Liver (tissue), 9 donors: Measurements from ENCODE around the gene PRORP. TPM values are rescaled to one million over a fixed set of nuclear protein-coding genes. Genes with fewer than 3 reads are reported as not detected.

Source experiments
- DNase-seq: peaks from one replicate; pipeline ENCODE4 v3.0.0-alpha.2; 2017; ENCODE audit warnings: low spot score
- H3K27ac ChIP-seq, 2 donors: one replicate each; pipeline ENCODE4 v1.7.0; 2013; ENCODE audit warnings: inconsistent platforms in 2 of 2, low read length in 2 of 2, control low read depth in 1 of 2, low read depth in 1 of 2, mild to moderate bottlenecking in 1 of 2
- H3K27me3 ChIP-seq, 4 donors: one replicate each; pipeline versions ENCODE4 v1.6.1 to v1.7.0; 2013; ENCODE audit warnings: low read length in 3 of 4, inconsistent platforms in 1 of 4, mild to moderate bottlenecking in 1 of 4, moderate library complexity in 1 of 4; ENCODE audit not compliant: control insufficient read depth in 4 of 4, insufficient read depth in 4 of 4
- H3K36me3 ChIP-seq, 4 donors: one replicate each; pipeline versions ENCODE4 v1.6.1 to v1.7.0; 2013; ENCODE audit warnings: low read length in 3 of 4, mild to moderate bottlenecking in 3 of 4, low read depth in 1 of 4, moderate library complexity in 1 of 4; ENCODE audit not compliant: control insufficient read depth in 4 of 4, insufficient read depth in 3 of 4
- H3K4me1 ChIP-seq, 4 donors: one replicate each; pipeline versions ENCODE4 v1.6.1 to v1.7.0; 2013; ENCODE audit warnings: low read length in 3 of 4, mild to moderate bottlenecking in 3 of 4, moderate library complexity in 1 of 4; ENCODE audit not compliant: control insufficient read depth in 4 of 4, insufficient read depth in 4 of 4
- H3K4me3 ChIP-seq, 3 donors: one replicate each; pipeline versions ENCODE4 v1.6.1 to v1.7.0; 2013; ENCODE audit warnings: low read length in 3 of 3, control low read depth in 1 of 3, low read depth in 1 of 3, mild to moderate bottlenecking in 1 of 3
- H3K9ac ChIP-seq, 2 donors: one replicate each; pipeline ENCODE4 v1.7.0; 2013; ENCODE audit warnings: low read length in 2 of 2, mild to moderate bottlenecking in 2 of 2, moderate library complexity in 2 of 2, control low read depth in 1 of 2, low read depth in 1 of 2
- H3K9me3 ChIP-seq, 4 donors: one replicate each; pipeline versions ENCODE4 v1.6.1 to v1.7.0; 2013; ENCODE audit warnings: low read length in 3 of 4; ENCODE audit not compliant: control insufficient read depth in 4 of 4
- ATF3 ChIP-seq: IDR thresholded peaks from 2 replicates; pipeline ENCODE4 v1.6.1; 2016; ENCODE audit warnings: antibody characterized with exemption
- CTCF ChIP-seq: fragments of 150-350 bp; IDR thresholded peaks from 2 replicates; pipeline ENCODE4 v1.5.1; 2017; ENCODE audit warnings: improper control_type of control experiment, low read depth, low read length; ENCODE audit not compliant: missing input control
- FOXA1 ChIP-seq: IDR thresholded peaks from 2 replicates; pipeline ENCODE4 v1.6.1; 2016; ENCODE audit warnings: antibody characterized with exemption
- FOXA2 ChIP-seq: IDR thresholded peaks from 2 replicates; pipeline ENCODE4 v1.6.1; 2016; ENCODE audit warnings: antibody characterized with exemption
- GABPA ChIP-seq, 2 donors: IDR thresholded peaks in 1 of 2; conservative IDR thresholded peaks in 1 of 2; 2 replicates each; pipeline ENCODE4 v1.6.1; 2016; ENCODE audit warnings: antibody characterized with exemption in 2 of 2, mild to moderate bottlenecking in 1 of 2, moderate library complexity in 1 of 2
- HNF4A ChIP-seq, 2 donors: conservative IDR thresholded peaks; 2 replicates each; pipeline ENCODE4 v1.6.1; 2016; ENCODE audit warnings: antibody characterized with exemption in 2 of 2, mild to moderate bottlenecking in 2 of 2
- MAX ChIP-seq: IDR thresholded peaks from 2 replicates; pipeline ENCODE4 v1.6.1; 2016; ENCODE audit warnings: antibody characterized with exemption
- RAD21 ChIP-seq, 2 donors: IDR thresholded peaks; 2 replicates each; pipeline ENCODE4 v1.6.1; 2016; ENCODE audit warnings: antibody characterized with exemption in 2 of 2, mild to moderate bottlenecking in 2 of 2
- REST ChIP-seq: IDR thresholded peaks from 2 replicates; pipeline ENCODE4 v1.6.1; 2016; ENCODE audit warnings: antibody characterized with exemption, mild to moderate bottlenecking
- SP1 ChIP-seq: IDR thresholded peaks from 2 replicates; pipeline ENCODE4 v1.6.1; 2018; ENCODE audit warnings: antibody characterized with exemption, mild to moderate bottlenecking
- TAF1 ChIP-seq: conservative IDR thresholded peaks from 2 replicates; pipeline ENCODE4 v1.6.1; 2016; ENCODE audit warnings: antibody characterized with exemption, mild to moderate bottlenecking
- YY1 ChIP-seq: IDR thresholded peaks from 2 replicates; pipeline ENCODE4 v1.6.1; 2016; ENCODE audit warnings: antibody characterized with exemption, mild to moderate bottlenecking
- ZBTB33 ChIP-seq: IDR thresholded peaks from 2 replicates; pipeline ENCODE4 v1.6.1; 2016; ENCODE audit warnings: antibody characterized with exemption
- WGBS: extraction: QIAGEN DNeasy Blood & Tissue Kit; methylation state at CpG from one replicate; pipeline ENCODE4 v1.1.7; 2013; 5-methylcytosine and 5-hydroxymethylcytosine counted together
- polyA plus RNA-seq, 2 donors: library from polyadenylated mRNA; stranded (reverse) in 1 of 2; unstranded in 1 of 2; fragments of 200-250 nt in 1 of 2; fragments of >200 nt in 1 of 2; fragmentation: Nextera tagmentation in 1 of 2; extraction: Ambion mirVana in 1 of 2; gene quantifications; one replicate each; pipeline versions ENCODE4 v1.2.1 to v1.2.3, GENCODE V29; 2013 to 2015
- total RNA-seq, 2 donors: library from RNA; depleted of rRNA; stranded (reverse); fragments of >200 nt; gene quantifications; one replicate each; pipeline ENCODE4 v1.2.3, GENCODE V29; 2014
- donor health status: healthy.
- donor health status: healthy.
- donor health status: healthy.
- donor health status: healthy.
- donor health status: healthy.

PRORP gene
- total and polyA plus RNA-seq, 4 donors = 11.3 to 19.1 (median 14.4) TPM

- TF ChIP-seq YY1 (no peak), RAD21 (IDR thresholded peaks at IDR 0.05) (no peak), MAX (no peak), ATF3 (no peak)
Observed at GRCh38 chr14:35107866-35108265, 14.5 kb upstream of the PRORP start (continued).

- Histone ChIP-seq H3K4me3 (no peak overlapping the region), H3K9ac (no peak overlapping the region), H3K4me1 (peaks cover 2 to 5% (median 3%) of the 10 kb centered on the region in 4 donors), H3K9me3 (peaks cover 0 to 2% (median 0%) of the 10 kb centered on the region in 4 donors), H3K27me3 (no peaks in the 10 kb centered on the region), H3K27ac (no peak overlapping the region), H3K36me3 (peaks cover 11 to 36% (median 28%) of the 10 kb centered on the region in 4 donors)
- no peak for TF ChIP-seq TAF1
- no peak for TF ChIP-seq SP1
- no peak for TF ChIP-seq YY1
- TF ChIP-seq FOXA1 = no peak
- TF ChIP-seq GABPA (IDR thresholded peaks at IDR 0.05 in 1 of 2, conservative IDR thresholded peaks at IDR 0.05 in 1 of 2) = no peak
- no peak for TF ChIP-seq REST
- no peak for TF ChIP-seq HNF4A (conservative IDR thresholded peaks at IDR 0.05)
- DNase-seq = no peak
- WGBS = 95% methylated on average over 2 of the region's 2 CpGs
Observed at GRCh38 chr14:35112641-35113040, 9.7 kb upstream of the PRORP start.

- no peak for DNase-seq
- peaks cover 0 to 2% (median 0%) of the 10 kb centered on the region in 4 donors for H3K9me3 ChIP-seq
- H3K4me3 ChIP-seq = no peak overlapping the region
- 97% methylated on average over 4 of the region's 4 CpGs for WGBS
- peaks cover 2 to 5% (median 3%) of the 10 kb centered on the region in 4 donors for H3K4me1 ChIP-seq
- H3K27me3 ChIP-seq = no peaks in the 10 kb centered on the region
- H3K9ac ChIP-seq = no peak overlapping the region
- no peak for TF ChIP-seq TAF1
- no peak for TF ChIP-seq RAD21 (IDR thresholded peaks at IDR 0.05)
- TF ChIP-seq CTCF = no peak
- TF ChIP-seq YY1 = no peak
- TF ChIP-seq SP1 = no peak
- TF ChIP-seq FOXA2 = no peak
- TF ChIP-seq REST = no peak
- no peak for TF ChIP-seq HNF4A (conservative IDR thresholded peaks at IDR 0.05)
- TF ChIP-seq ZBTB33 = no peak
- TF ChIP-seq ATF3 = no peak
- no peak overlapping the region for H3K27ac ChIP-seq
- H3K36me3 ChIP-seq = peaks cover 11 to 36% (median 28%) of the 10 kb centered on the region in 4 donors
Observed at GRCh38 chr14:35113308-35113950, 8.9 kb upstream of the PRORP start.
